Measurements from ENCODE around the gene OTOP3.

GRCh38 chr17:74922694-74923537, 12.8 kb upstream of the OTOP3 start, which contains the start of gene USH1G:
- TF ChIP-seq CTCF (IDR thresholded peaks at IDR 0.05 in 8 of 11, conservative IDR thresholded peaks at IDR 0.05 in 3 of 11), result no peak
- TF ChIP-seq POLR2A (IDR thresholded peaks at IDR 0.05), result no peak
- TF ChIP-seq POLR2AphosphoS5 (IDR thresholded peaks at IDR 0.05), result no peak
